Activated T-helper 2 cell treated with anti-CD3 and anti-CD28 coated beads, Interferon-gamma antibody, Interleukin-2, Interleukin-4, amounts not matched to agents 10 μg/mL and 5 μg/mL and 100 μg/mL, durations not matched to agents 14 hours and 24 hours and 36 hours (primary cell): Measurements from ENCODE around the gene CPN2. TPM values are rescaled to one million over a fixed set of nuclear protein-coding genes. Genes with fewer than 3 reads are reported as not detected.

Source experiments
- DNase-seq: peaks from one replicate; pipeline ENCODE4 v3.0.0; 2021; ENCODE audit warnings: low spot score
- H3K27ac Mint-ChIP-seq: one replicate; pipeline ENCODE4 v1.8.0; 2021; ENCODE audit warnings: mixed read lengths
- H3K27me3 Mint-ChIP-seq: one replicate; pipeline ENCODE4 v1.8.0; 2021; ENCODE audit warnings: low read depth, mixed read lengths
- H3K36me3 Mint-ChIP-seq: one replicate; pipeline ENCODE4 v1.8.0; 2021; ENCODE audit warnings: low read depth, mixed read lengths
- H3K4me1 Mint-ChIP-seq: one replicate; pipeline ENCODE4 v1.8.0; 2021; ENCODE audit warnings: low read depth, mixed read lengths
- H3K4me3 Mint-ChIP-seq: one replicate; pipeline ENCODE4 v1.8.0; 2021; ENCODE audit warnings: low read depth, mild to moderate bottlenecking, moderate library complexity, mixed read lengths
- H3K9me3 Mint-ChIP-seq: one replicate; pipeline ENCODE4 v1.8.0; 2021; ENCODE audit warnings: mixed read lengths
- intact Hi-C: fragments of 100-400 bp; cut with micrococcal nuclease; formaldehyde crosslinking; loops from one replicate; pipeline ENCODE4 v1.15.1; 2023
- total RNA-seq: library from RNA; stranded (reverse); gene quantifications from 2 replicates; pipeline ENCODE4 v1.2.3, GENCODE V29; 2022

The CPN2 gene
- total RNA-seq, 1 donor from 2014 or later = not detected

GRCh38 chr3:194311000-194311399, 40.1 kb downstream of the CPN2 start:
- Mint-ChIP-seq H3K9me3 (no peaks in the 10 kb centered on the region), H3K27ac (no peak overlapping the region), H3K4me3 (no peak overlapping the region), H3K4me1 (peaks cover 65% of the 10 kb centered on the region), H3K36me3 (no peaks in the 10 kb centered on the region), H3K27me3 (peaks cover 14% of the 10 kb centered on the region)
- no peak for DNase-seq
- intact Hi-C loops = no loop called here

GRCh38 chr3:194310060-194310835, 40.9 kb downstream of the CPN2 start:
- H3K27me3 Mint-ChIP-seq = peaks cover 12% of the 10 kb centered on the region
- no peak for DNase-seq
- H3K36me3 Mint-ChIP-seq = no peaks in the 10 kb centered on the region
- no peak overlapping the region for H3K27ac Mint-ChIP-seq
- H3K4me3 Mint-ChIP-seq = no peak overlapping the region
- no peaks in the 10 kb centered on the region for H3K9me3 Mint-ChIP-seq
- H3K4me1 Mint-ChIP-seq = peaks cover 69% of the 10 kb centered on the region
- intact Hi-C loops = no loop called here

- Mint-ChIP-seq H3K4me1 (peaks cover 71% of the 10 kb centered on the region), H3K36me3 (peaks cover 5% of the 10 kb centered on the region), H3K4me3 (no peak overlapping the region), H3K27me3 (peaks cover 6% of the 10 kb centered on the region), H3K27ac (no peak overlapping the region), H3K9me3 (peaks cover 5% of the 10 kb centered on the region)
- intact Hi-C loops = loop anchor here (2.0 to 10.0 kb wide), 4 partner anchors 16 to 437 kb away; no protein-coding TSS in a partner anchor
- no peak for DNase-seq
These were observed 42.3 kb downstream of the CPN2 start for GRCh38 chr3:194308601-194309449.

GRCh38 chr3:194307849-194308248, 43.3 kb downstream of the CPN2 start:
- DNase-seq = no peak
- Mint-ChIP-seq H3K4me1 (peaks cover 67% of the 10 kb centered on the region), H3K9me3 (peaks cover 5% of the 10 kb centered on the region), H3K27me3 (peaks cover 3% of the 10 kb centered on the region), H3K27ac (peak overlapping the region; percentile 86), H3K36me3 (peaks cover 5% of the 10 kb centered on the region), H3K4me3 (no peak overlapping the region)
- intact Hi-C loops = loop anchor here (2.0 to 10.0 kb wide), 7 partner anchors 17 to 436 kb away; no protein-coding TSS in a partner anchor

- Mint-ChIP-seq H3K4me1 (peaks cover 60% of the 10 kb centered on the region), H3K27ac (peak overlapping the region; percentile 86), H3K4me3 (peak overlapping the region; percentile 54), H3K36me3 (peaks cover 5% of the 10 kb centered on the region), H3K9me3 (peaks cover 5% of the 10 kb centered on the region), H3K27me3 (peaks cover 3% of the 10 kb centered on the region)
- DNase-seq = peak; percentile 50
- intact Hi-C loops = loop anchor here (2.0 to 10.0 kb wide), 6 partner anchors 52 to 435 kb away; no protein-coding TSS in a partner anchor
These were observed 44.1 kb downstream of the CPN2 start for GRCh38 chr3:194306771-194307640.

GRCh38 chr3:194306109-194306686, 44.9 kb downstream of the CPN2 start:
- peak overlapping the region; percentile 86 for H3K27ac Mint-ChIP-seq
- H3K27me3 Mint-ChIP-seq = peaks cover 3% of the 10 kb centered on the region
- H3K4me1 Mint-ChIP-seq = peaks cover 59% of the 10 kb centered on the region
- no peak overlapping the region for H3K4me3 Mint-ChIP-seq
- H3K9me3 Mint-ChIP-seq = peaks cover 5% of the 10 kb centered on the region
- DNase-seq = peak; percentile 67
- peaks cover 5% of the 10 kb centered on the region for H3K36me3 Mint-ChIP-seq
- intact Hi-C loops = loop anchor here (2.0 to 10.0 kb wide), 6 partner anchors 51 to 434 kb away; no protein-coding TSS in a partner anchor

- Mint-ChIP-seq H3K27me3 (peaks cover 1% of the 10 kb centered on the region), H3K27ac (peak overlapping the region; percentile 40), H3K36me3 (peaks cover 5% of the 10 kb centered on the region), H3K4me3 (no peak overlapping the region), H3K9me3 (peaks cover 5% of the 10 kb centered on the region), H3K4me1 (peaks cover 57% of the 10 kb centered on the region)
- DNase-seq = no peak
- intact Hi-C loops = loop anchor here (2.0 to 10.0 kb wide), 6 partner anchors 51 to 433 kb away; no protein-coding TSS in a partner anchor
These were observed 45.6 kb downstream of the CPN2 start for GRCh38 chr3:194305356-194306108.

- DNase-seq = no peak
- intact Hi-C loops = loop anchor here (10.0 kb wide), 1 partner anchor 100 kb away; no protein-coding TSS in a partner anchor
- H3K4me1 Mint-ChIP-seq = peaks cover 56% of the 10 kb centered on the region
These were observed 46.8 kb downstream of the CPN2 start for GRCh38 chr3:194304186-194304917.

GRCh38 chr3:194303749-194304148, 47.4 kb downstream of the CPN2 start:
- no peak overlapping the region for H3K4me3 Mint-ChIP-seq
- intact Hi-C loops = loop anchor here (10.0 kb wide), 1 partner anchor 99 kb away; no protein-coding TSS in a partner anchor
- H3K9me3 Mint-ChIP-seq = peaks cover 5% of the 10 kb centered on the region
- peaks cover 52% of the 10 kb centered on the region for H3K4me1 Mint-ChIP-seq
- peaks cover 8% of the 10 kb centered on the region for H3K36me3 Mint-ChIP-seq
- no peak for DNase-seq
- peaks cover 2% of the 10 kb centered on the region for H3K27me3 Mint-ChIP-seq
- H3K27ac Mint-ChIP-seq = no peak overlapping the region

More at GRCh38 chr3:194304186-194304917, 46.8 kb downstream of the CPN2 start:
- peaks cover 5% of the 10 kb centered on the region for H3K9me3 Mint-ChIP-seq
- no peak overlapping the region for H3K27ac Mint-ChIP-seq
- H3K36me3 Mint-ChIP-seq = peaks cover 8% of the 10 kb centered on the region
- no peak overlapping the region for H3K4me3 Mint-ChIP-seq
- peaks cover 2% of the 10 kb centered on the region for H3K27me3 Mint-ChIP-seq

- Mint-ChIP-seq H3K27me3 (peaks cover 4% of the 10 kb centered on the region), H3K4me3 (no peak overlapping the region), H3K4me1 (peaks cover 35% of the 10 kb centered on the region), H3K9me3 (peaks cover 5% of the 10 kb centered on the region), H3K27ac (no peak overlapping the region), H3K36me3 (peaks cover 8% of the 10 kb centered on the region)
- no peak for DNase-seq
- intact Hi-C loops = loop anchor here (10.0 kb wide), 1 partner anchor 97 kb away; no protein-coding TSS in a partner anchor
These were observed 49.4 kb downstream of the CPN2 start for GRCh38 chr3:194301730-194302129.
